Pancreas (tissue), 10 donors: ENCODE measurements around the gene DTX2. TPM values are rescaled to one million over a fixed set of nuclear protein-coding genes. Genes with fewer than 3 reads are reported as not detected.
"Not testable (repeated sequence)": the region's sequence is repeated elsewhere in the genome, so short reads cannot be mapped to it uniquely, and the experiment has no call there.

Source experiments
- ATAC-seq, 4 donors: fragments of 200-7000 bp; cut with Tn5 transposase; one replicate each; pipeline versions ENCODE4 v1.8.0 to v1.9.1; 2020; ENCODE audit warnings: mild to moderate bottlenecking in 4 of 4, moderate library complexity in 4 of 4
- DNase-seq, 6 donors: peaks; one replicate each; pipeline ENCODE4 v3.0.0-alpha.2; 2020
- FAIRE-seq: peaks from 2 replicates; lab custom pipeline; 2012; peaks lifted over from hg19 to GRCh38; lab: Jason Lieb, UNC
- H3K27ac ChIP-seq, 4 donors: fragments of 200-600 bp; sonication (generic); 1 replicate in 3 of 4; 2 replicates in 1 of 4; pipeline versions ENCODE4 v1.5.0 to v1.8.0; 2020
- H3K27me3 ChIP-seq, 4 donors: fragments of 200-600 bp; one replicate each; pipeline ENCODE4 v1.8.0; 2021
- H3K36me3 ChIP-seq, 3 donors: fragments of 200-600 bp; sonication (generic) in 1 of 3; one replicate each; pipeline versions ENCODE4 v1.5.0 to v1.8.0; 2020 to 2021
- H3K4me1 ChIP-seq, 3 donors: fragments of 200-600 bp; one replicate each; pipeline ENCODE4 v1.8.0; 2021
- H3K4me3 ChIP-seq, 4 donors: fragments of 200-600 bp; sonication (generic) in 2 of 4; one replicate each; pipeline versions ENCODE4 v1.5.0 to v1.8.0; 2020 to 2021
- H3K9me3 ChIP-seq, 4 donors: fragments of 200-600 bp; one replicate each; pipeline ENCODE4 v1.8.0; 2021
- WGBS, 2 donors: extraction: QIAGEN DNeasy Blood & Tissue Kit; methylation state at CpG; one replicate each; pipeline ENCODE4 v1.1.7; 2013; 5-methylcytosine and 5-hydroxymethylcytosine counted together
- intact Hi-C, 3 donors: fragments of 100-400 bp; cut with DNase I; formaldehyde crosslinking; loops; one replicate each; pipeline versions ENCODE4 v1.11.1 to v1.14.2; 2022
- polyA plus RNA-seq, 2 donors: library from polyadenylated mRNA; stranded (reverse); fragments of 200-250 nt; gene quantifications; one replicate each; pipeline ENCODE4 v1.2.3, GENCODE V29; 2013
- total RNA-seq, 6 donors: library from RNA; stranded (reverse); fragmentation: NEBNext Ultra II Directional in 4 of 6; extraction: Animal tissue kit (Norgen Biotek cat#: 25700) in 4 of 6; gene quantifications; one replicate each; pipeline versions ENCODE4 v1.2.1 to v1.2.4, GENCODE V29; 2021 to 2023
- TF ChIP-seq, protein P1 (sequence below), 4 donors: fragments of 200-600 bp; sonication (generic) in 3 of 4; IDR thresholded peaks; one replicate each; pipeline versions ENCODE4 v1.5.0 to v1.8.0; 2021; ENCODE audit warnings: antibody characterized with exemption in 4 of 4
- donor health status: healthy with polysubstance abuse.
- donor health status: DM: no; HTN: no; CAD: no; lungs with moderate emphysema.
- donor health status: DM: no; HTN: no; CAD: no.
- donor health status: control.
- donor health status: control.
- donor health status: Bipolar disorder and iron deficiency.
- donor health status: DM: yes; HTN: yes; CAD: no.
- donor health status: DM: no; HTN: no; CAD: no.
- donor health status: DM: no; HTN: no; CAD: no.
- donor health status: DM: yes; HTN: yes; CAD: no.

The DTX2 gene
- total and polyA plus RNA-seq, 8 donors = 11.5 to 52.4 (median 16.5) TPM

DNA sequence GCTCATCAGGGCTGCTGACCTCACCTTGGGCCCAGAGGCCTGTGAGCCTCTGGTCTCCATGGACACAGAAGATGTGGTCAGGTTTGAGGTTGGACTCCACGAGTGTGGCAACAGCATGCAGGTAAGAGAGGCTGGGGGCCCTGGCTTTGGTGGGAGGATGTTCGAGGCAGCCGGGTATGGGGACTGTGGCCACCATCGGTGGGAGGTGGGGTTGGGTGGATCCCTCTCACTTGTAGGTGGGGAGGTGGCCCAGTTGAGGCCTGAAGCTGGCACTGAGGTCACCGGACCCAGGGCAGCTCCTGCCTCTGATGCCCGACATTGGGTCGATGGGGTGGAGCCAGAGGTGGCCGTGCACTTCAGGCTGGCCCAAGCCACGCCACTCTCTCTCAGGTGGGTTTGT is 36.4 kb upstream of the DTX2 start:
- Histone ChIP-seq H3K27ac (no peak overlapping the region), H3K4me1 (peaks cover 0 to 7% (median 6%) of the 10 kb centered on the region in 3 donors), H3K36me3 (no peaks in the 10 kb centered on the region), H3K9me3 (no peaks in the 10 kb centered on the region), H3K4me3 (no peak overlapping the region), H3K27me3 (no peaks in the 10 kb centered on the region)
- FAIRE-seq (no peak), ATAC-seq (no peak), DNase-seq (peak in 1 of 6 donors; percentile 39)
- TF ChIP-seq, protein P1, sequence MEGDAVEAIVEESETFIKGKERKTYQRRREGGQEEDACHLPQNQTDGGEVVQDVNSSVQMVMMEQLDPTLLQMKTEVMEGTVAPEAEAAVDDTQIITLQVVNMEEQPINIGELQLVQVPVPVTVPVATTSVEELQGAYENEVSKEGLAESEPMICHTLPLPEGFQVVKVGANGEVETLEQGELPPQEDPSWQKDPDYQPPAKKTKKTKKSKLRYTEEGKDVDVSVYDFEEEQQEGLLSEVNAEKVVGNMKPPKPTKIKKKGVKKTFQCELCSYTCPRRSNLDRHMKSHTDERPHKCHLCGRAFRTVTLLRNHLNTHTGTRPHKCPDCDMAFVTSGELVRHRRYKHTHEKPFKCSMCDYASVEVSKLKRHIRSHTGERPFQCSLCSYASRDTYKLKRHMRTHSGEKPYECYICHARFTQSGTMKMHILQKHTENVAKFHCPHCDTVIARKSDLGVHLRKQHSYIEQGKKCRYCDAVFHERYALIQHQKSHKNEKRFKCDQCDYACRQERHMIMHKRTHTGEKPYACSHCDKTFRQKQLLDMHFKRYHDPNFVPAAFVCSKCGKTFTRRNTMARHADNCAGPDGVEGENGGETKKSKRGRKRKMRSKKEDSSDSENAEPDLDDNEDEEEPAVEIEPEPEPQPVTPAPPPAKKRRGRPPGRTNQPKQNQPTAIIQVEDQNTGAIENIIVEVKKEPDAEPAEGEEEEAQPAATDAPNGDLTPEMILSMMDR (IDR thresholded peaks at IDR 0.05) = no peak
- intact Hi-C loops = no loop called here
- WGBS, 2 donors = 93 to 98% methylated on average over 9 of the region's 9 CpGs

- H3K27ac ChIP-seq, H3K4me3 ChIP-seq, H3K4me1 ChIP-seq, H3K27me3 ChIP-seq, intact Hi-C loops, H3K36me3 ChIP-seq, H3K9me3 ChIP-seq, FAIRE-seq, ATAC-seq: not testable (repeated sequence)
- DNase-seq = peak in 1 of 6 donors; percentile 33
- 85 to 99% methylated on average over 4 of the region's 4 CpGs for WGBS, 2 donors
Measured at GRCh38 chr7:76425558-76425957, 36.0 kb upstream of the DTX2 start.

GRCh38 chr7:76426246-76426645 is 35.3 kb upstream of the DTX2 start:
- H3K36me3 ChIP-seq = no peaks in the 10 kb centered on the region
- H3K4me3 ChIP-seq = no peak overlapping the region
- H3K27me3 ChIP-seq = no peaks in the 10 kb centered on the region
- H3K9me3 ChIP-seq = no peaks in the 10 kb centered on the region
- H3K4me1 ChIP-seq = peaks cover 0 to 7% (median 6%) of the 10 kb centered on the region in 3 donors
- intact Hi-C loops = no loop called here
- 93 to 98% methylated on average over 4 of the region's 4 CpGs for WGBS, 2 donors
- H3K27ac ChIP-seq = no peak overlapping the region
- no peak for FAIRE-seq
- TF ChIP-seq, protein P1 (IDR thresholded peaks at IDR 0.05) = no peak
- no peak for ATAC-seq
- peak in 1 of 6 donors; percentile 48 for DNase-seq

DNA sequence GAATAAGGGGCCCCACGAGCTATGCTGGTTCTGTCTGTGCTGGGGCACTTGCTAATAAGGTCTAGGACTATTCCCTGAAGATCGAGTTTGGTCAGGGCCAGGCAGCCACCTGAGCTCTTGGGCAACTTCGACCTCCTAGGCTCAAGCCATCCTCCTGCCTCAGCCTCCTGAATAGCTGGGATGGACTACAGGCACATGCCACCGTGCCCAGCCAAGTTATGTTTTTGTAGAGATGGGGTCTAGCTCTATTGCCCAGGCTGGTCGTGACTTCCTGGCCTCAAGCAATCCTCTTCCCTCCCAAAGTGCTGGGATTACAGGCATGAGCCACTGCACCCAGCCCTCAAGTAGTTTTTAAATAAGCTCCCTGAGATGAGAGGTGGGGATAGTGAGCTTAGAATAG is 33.9 kb upstream of the DTX2 start:
- no peak for FAIRE-seq
- Histone ChIP-seq H3K4me1 (peaks cover 0 to 7% (median 6%) of the 10 kb centered on the region in 3 donors), H3K9me3 (no peaks in the 10 kb centered on the region), H3K4me3 (no peak overlapping the region), H3K27ac (no peak overlapping the region), H3K27me3 (no peaks in the 10 kb centered on the region), H3K36me3 (no peaks in the 10 kb centered on the region)
- intact Hi-C loops = no loop called here
- TF ChIP-seq, protein P1 (IDR thresholded peaks at IDR 0.05) = no peak
- peak in 1 of 6 donors; percentile 13 for DNase-seq
- WGBS, 2 donors = 88 to 89% methylated on average over 5 of the region's 5 CpGs
- no peak for ATAC-seq

DNA sequence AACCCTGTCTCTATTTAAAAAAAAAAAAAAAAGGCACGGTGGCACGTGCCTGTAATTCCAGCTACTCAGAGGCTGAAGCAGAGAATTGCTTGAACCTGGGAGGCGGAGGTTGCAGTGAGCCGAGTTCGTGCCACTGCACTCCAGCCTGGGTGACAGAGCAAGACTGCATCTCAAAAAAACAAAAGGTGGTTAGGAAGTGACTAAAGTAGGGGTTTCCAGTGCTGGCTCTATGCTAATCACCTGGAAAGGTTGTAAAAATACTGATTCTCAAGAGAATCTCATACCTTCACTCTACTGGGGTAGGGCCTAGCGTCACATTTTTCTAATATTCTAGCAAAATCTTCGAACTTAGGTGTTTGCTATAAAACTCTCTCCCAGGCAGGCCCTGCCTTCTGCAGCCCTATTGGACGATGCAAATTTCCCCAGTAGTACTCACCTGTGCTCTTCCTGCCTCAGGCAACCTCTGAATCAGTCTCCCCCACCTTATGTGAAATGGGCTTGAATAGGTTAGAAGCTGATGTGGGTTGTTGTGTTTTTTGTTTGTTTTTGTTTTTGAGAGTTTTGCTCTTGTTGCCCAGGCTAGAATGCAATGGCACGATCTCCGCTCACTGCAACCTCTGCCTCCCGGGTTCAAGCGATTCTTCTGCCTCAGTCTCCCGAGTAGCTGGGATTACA is 33.2 kb upstream of the DTX2 start:
- 90 to 93% methylated on average over 13 of the region's 13 CpGs for WGBS, 2 donors
- TF ChIP-seq, protein P1 (IDR thresholded peaks at IDR 0.05) = no peak
- no peak overlapping the region for H3K27ac ChIP-seq
- no peak overlapping the region for H3K4me3 ChIP-seq
- no peaks in the 10 kb centered on the region for H3K27me3 ChIP-seq
- ATAC-seq = no peak
- H3K36me3 ChIP-seq = no peaks in the 10 kb centered on the region
- no peak for FAIRE-seq
- H3K9me3 ChIP-seq = no peaks in the 10 kb centered on the region
- intact Hi-C loops = no loop called here
- no peak for DNase-seq
- peaks cover 0 to 4% (median 3%) of the 10 kb centered on the region in 3 donors for H3K4me1 ChIP-seq
